ENCODE results near the gene SH3BP2.

The SH3BP2 gene

DNA sequence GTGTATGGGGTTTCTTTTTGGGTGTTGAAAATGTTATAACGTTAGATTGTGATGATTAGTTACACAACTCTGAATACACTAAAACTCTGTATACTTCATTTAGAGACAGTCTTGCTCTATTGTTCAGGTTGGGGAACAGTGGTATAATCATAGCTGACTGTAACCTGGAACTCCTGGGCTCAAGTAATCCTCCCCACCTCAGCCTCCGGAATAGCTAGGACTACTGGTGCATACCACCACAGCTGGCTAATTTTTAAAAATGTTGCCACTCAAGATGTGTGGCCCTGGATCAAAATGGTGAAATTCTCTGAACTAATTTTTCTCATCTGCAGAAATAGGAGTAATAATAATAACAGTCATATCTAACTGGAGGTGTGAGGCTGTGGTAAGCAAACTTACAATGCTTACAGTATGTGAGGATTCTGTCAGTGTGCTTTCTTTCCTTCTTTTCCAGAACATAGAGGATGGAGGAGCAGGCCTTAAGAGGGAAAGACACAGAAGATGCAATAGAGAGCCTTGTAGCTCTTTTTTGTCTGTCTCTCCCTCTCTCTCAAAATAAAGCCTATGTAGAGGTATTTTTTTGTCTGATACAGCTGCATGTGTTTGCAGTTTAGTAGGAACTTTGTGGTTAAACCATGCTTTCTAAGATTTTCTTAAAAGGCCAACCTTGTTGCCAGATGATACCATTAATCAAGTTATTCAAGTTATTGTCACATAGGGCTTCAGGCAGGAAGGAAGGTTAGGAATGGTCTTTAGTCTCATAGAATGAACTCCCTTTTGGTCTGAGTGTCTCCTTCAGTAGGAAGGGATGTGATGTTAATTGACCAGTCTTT, 58.3 kb downstream of the SH3BP2 start:
- no peak overlapping the region for H3K4me3 ChIP-seq (ENCODE audit: low read depth, low read length)

DNA sequence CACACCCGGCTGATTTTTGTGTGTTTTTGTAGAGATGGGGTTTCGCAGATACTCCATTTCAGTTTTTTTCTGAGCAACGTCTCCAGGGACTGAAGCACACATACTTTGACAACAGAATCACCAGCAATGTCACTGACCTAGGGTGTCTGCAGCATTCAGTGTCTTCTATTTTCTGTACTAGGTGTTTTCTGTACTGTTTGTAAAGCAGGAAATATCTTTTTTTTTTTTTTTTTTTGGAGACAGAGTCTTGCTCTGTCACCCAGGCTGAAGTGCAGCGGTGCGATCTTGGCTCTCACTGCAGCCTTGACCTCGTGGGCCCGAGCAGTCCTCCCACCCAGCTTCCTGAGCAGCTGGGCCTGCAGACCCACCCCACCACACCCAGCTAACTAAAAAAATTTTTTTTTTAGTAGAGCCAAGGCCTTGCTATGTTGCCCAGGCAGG, 59.6 kb downstream of the SH3BP2 start:
- no peak overlapping the region for H3K4me3 ChIP-seq (ENCODE audit: low read depth, low read length)

DNA sequence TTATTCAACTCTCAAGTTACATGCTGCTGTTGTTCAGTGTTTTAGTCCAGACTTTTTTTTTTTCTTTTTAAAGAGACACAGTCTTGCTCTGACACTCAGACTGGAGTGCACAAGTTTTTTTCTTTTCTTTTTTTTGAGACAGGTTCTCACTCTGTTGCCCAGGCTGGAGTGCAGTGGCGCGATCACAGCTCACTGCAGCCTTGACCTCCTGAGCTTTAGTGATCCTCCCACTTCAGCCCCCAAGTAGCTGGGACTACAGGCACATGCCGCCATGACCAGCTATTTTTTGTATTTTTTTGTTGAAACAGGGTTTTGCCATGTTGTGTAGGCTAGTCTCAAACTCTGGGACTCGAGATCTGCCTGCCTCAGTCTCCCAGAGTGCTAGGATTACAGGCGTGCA, 62.7 kb downstream of the SH3BP2 start:
- no peak overlapping the region for H3K4me3 ChIP-seq (ENCODE audit: low read depth, low read length)

DNA sequence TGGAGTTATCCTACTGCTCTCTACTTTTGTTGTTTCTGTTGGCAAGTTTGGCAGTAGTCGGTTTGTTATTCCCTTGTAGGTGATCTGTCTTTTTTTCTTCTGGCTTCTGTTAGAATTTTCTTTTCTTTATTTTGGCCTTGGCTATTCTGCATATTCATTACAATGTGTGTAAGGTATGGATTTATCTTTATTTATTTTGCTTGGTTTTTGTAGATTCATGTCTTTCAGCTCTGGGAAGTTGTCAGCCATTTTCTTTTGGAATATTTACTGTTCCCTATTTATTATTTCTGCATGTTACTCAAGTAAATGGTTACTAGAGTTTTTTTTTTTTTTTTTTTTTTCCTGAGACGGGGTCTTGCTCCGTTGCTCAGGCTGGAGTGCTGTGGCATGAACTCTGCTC, 63.4 kb downstream of the SH3BP2 start:
- no peak overlapping the region for H3K4me3 ChIP-seq (ENCODE audit: low read depth, low read length)

DNA sequence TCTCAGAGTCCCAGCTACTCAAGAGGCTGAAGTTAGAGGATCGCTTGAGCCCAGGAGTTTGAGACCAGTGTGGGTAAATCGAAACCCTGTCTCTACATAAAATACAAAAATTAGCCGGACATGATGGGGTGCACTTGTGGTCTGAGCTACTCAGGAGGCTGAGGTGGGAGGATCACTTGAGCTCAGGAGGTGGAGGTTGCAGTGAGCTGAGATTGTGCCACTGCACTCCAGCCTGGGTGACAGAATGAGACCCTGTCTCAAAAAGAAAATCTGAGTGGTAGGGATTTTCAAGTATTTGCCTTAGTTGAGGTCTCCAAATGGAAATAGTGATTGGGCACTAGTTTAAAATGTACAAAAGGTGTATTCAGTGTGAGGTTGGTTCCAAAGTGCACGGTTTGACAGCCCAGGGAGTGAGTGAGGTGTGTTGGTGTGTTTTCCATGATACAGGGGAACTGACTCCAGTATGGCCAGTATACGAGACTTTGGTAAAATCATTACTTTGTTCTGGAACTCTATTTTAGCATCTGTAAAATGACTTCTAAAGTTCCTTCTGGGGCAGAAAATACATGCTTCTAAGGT, 64.6 kb downstream of the SH3BP2 start:
- H3K4me3 ChIP-seq (ENCODE audit: low read depth, low read length), result no peak overlapping the region

DNA sequence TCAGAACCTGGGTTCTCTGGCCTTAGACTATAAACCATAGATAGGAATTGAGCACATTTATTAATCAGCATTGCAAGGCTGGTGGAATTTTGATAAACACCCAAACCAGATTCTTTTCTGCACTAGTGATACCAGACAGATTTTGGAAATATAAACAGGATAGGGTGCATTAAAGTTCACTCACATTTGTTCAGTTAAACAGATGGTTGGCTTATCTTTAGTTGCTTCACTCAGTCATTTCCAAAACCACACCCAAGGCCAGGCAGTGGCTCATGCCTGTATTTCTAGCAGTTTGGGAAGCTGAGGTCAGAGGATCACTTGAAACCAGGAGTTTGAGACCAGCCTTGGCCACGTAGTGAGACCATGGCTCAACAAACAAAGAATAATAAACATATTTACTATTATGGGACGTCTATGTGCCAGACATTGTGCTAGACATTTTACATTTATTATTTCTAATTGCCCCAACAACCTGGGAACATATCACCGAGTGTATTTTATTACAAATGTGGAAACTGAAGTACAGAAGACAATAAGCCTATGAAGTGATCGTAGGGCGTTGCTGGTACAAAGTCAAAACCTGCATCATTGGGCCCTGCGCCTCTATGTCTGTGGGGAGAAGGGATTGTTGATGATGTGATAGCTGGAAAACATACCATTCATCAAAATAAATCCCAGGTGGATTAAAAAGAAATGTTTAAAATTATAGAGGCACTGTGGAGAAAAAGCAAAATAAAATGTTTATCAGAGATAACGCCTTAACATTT, 65.7 kb downstream of the SH3BP2 start:
- no peak overlapping the region for H3K4me3 ChIP-seq (ENCODE audit: low read depth, low read length)

DNA sequence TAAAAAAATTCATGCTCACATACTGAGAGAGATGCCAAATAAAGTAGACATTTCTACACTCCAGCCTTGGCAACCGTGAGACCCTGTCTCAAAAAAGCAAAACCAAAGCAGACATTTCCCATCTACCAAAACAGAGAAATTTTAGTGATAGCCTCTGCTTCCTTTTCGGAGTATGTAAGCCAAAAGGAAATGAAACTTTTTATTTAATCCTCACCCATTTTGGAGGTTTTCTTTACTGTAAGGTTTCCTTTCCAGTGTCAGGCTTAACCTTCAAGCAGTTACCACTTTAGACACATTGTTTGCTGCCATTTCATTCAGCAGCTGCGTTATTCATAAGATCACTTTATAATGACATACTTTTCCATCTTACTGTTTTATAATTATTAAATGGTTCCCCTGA, 66.6 kb downstream of the SH3BP2 start:
- H3K4me3 ChIP-seq (ENCODE audit: low read depth, low read length), result no peak overlapping the region

DNA sequence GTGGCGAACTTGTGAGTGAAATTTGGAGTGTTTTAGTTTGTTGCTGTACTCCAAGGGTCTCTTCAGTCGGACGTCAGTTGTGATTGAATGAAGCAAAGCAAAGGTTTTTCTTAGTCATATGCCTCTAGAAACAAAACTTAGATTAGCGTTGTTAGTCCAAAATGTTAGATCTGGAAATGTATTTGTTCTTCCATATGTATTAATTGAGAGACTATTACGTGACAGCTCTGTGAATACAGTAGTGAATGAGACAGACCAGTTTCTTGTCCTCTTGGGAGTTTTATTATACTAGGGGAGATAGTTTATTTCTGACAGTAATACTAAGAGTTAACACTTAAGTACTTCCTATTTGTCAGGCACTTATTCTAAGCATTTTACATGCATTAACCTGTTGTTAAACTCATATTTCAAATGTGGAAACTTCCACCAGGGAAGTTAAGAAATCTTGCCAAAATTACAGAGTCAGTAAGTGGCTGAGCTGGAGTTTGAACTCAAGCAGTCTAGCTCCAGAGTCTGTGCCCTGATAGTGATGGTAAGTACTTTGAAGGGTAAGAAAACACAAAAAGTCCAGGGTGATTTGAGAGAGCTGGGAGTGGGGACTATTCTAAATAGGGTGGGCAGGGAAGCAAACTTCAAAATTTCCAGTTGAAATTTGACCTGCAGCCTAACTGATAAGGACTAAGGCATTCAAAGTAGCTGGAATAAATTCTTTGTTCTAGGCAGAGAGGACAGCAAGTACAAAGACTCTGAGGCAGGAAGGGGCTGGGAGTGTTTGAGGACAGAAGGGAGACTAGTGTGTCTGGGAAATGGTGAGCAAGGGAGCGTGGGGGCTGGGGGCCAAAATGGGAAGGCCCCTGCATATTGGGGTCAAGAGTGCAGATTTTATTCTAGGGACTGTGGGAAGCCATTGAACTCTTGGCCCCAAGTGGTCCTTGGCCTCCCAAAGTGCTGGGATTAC, 67.8 kb downstream of the SH3BP2 start:
- H3K4me3 ChIP-seq (ENCODE audit: low read depth, low read length), result no peak overlapping the region

DNA sequence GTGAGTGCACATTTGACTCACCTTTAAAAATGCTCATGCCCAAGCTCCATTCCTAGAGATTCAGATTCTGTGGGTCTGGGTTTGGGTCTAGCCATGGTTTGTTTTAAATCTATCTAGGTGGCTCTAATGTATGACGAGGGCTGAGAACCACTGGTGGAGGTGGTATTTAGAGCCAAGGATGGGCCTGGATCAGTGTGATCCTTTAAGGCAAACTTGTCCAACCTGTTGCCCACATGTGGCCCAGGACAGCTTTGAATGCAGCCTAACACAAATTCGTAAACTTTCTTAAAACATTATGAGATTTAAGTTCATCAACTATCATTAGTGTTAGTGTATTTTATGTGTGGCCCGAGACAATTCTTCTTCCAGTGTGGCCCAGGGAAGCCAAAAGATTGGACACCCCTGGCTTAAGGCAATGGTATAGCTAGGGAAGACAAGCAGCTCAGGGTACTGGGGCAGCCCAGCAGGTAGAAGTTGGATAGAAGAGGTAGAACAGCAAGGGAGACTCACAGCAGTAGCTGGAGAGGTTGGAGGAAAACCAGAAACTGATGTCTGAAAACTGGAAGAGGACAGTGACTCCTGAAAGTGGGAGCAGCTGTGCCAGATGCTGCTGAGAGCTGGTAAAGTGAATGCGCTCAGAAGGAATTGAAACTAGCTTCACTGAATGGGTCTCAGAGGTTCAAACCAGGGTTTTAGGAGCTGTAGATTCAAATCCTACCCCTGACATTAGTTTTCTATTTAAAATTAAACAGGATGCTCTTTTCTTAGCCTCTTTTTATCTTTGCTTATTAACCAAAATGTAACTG, 68.9 kb downstream of the SH3BP2 start:
- no peak overlapping the region for H3K4me3 ChIP-seq (ENCODE audit: low read depth, low read length)

DNA sequence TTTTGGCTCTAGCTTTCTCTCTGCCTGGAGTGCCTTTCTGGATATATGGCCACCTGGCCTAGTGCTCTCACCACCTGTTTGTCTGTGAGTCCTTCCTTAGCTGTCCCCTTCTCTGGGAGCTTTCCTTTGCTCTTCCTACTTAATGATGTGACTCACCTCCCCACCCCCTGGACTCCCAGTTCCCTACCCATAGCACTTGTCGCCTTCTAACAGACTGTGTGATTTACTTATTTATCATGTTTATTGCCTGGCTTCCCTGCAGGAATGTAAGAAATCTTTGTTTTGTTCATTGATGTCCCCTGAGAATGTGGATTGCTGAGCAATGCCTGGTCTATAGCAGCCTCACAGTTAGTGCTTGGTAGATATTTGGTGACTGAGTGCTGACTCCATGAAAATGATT, 69.6 kb downstream of the SH3BP2 start:
- H3K4me3 ChIP-seq (ENCODE audit: low read depth, low read length), result no peak overlapping the region

DNA sequence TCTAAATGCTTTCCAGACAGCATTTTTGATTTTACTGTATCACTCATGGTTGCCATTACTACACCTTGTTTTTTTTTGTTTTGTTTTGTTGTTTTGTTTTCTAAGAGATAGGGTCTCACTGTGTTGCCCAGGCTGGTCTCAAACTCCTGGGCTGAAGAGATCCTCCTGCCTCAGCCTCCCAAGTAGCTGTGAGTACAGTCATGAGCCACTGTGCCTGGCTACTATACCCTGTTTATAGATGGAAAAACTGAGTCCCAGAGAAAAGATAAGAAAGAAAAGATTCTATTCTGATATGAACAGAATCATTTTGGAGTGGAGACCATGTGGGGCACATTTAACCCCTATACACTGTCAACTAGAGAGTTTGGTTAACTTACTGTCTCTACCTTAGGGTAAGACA, 70.8 kb downstream of the SH3BP2 start:
- no peak overlapping the region for H3K4me3 ChIP-seq (ENCODE audit: low read depth, low read length)

DNA sequence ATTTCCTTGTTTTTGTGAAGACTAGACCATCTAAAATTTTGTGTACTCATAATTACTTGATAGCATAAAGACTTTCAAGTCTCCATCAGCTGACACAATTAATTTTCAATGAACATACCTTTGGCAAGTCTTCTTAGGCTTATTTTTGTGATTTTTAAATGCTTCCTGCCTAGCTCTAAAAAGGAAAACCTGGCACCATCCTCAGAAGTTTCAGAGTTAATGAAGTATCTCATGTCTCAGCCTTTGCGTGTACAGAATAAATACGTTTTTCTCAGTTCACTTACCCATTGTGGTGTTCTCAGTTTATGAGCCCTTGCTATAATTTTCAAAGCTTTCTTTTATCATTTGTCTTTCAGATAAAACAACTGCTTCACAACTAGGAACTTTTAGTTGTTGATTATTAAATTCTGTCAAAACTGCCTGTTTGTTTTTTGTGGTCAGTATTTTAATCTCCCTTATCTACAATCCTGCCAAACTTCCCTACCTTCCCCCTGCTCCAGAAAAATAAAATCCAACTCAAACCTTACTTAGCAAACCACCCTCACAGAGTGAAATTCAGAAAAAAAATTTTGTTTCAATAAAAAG, 72.4 kb downstream of the SH3BP2 start:
- H3K4me3 ChIP-seq (ENCODE audit: low read depth, low read length), result no peak overlapping the region

DNA sequence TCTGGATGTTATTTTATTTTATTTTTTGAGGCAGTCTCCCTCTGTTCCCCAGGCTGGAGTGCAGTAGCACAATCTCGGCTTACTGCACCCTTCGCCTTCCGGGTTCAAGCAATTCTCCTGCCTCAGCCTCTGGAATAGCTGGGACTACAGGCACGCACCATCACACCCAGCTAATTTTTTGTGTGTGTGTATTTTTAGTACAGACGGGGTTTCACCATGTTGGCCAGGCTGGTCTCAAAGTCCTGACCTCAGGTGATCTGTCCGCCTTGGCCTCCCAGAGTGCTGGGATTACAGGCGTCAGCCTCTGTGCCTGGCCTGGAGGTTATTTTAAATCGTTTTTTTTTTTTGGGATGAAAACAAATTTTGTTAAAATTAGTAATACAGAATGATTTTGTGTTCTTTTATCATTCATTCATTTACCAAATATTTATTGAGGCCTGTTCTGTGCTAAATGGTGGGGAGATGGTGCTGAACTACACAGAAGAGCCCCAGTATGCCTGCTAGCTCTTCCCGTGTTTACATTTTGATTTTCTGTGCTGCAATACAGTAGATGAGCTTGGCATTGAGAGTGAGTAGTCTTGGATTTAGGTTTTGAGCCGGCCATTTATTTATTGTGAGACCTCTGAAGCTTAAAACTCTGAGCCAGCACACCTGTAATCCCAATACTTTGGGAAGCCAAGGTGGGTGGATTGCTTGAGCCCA, 73.4 kb downstream of the SH3BP2 start:
- no peak overlapping the region for H3K4me3 ChIP-seq (ENCODE audit: low read depth, low read length)

DNA sequence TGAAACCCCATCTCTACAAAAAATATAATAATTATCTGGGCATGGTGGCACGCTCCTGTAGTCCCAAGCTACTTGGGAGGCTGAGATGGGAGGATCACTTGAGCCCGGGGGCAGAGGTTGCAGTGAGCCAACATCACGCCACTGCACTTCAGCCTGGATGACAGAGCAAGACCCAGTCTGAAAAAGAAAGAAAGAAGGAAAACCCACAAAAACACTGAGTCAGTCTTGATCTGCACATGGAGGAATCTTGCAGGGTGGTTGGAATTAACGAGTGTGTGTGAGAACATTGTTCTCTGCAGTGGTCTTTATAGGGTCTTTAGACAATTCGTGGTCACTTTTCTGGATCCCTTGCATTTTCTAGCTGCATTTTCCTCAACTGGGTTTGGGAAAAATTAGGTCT, 74.0 kb downstream of the SH3BP2 start:
- no peak overlapping the region for H3K4me3 ChIP-seq (ENCODE audit: low read depth, low read length)

DNA sequence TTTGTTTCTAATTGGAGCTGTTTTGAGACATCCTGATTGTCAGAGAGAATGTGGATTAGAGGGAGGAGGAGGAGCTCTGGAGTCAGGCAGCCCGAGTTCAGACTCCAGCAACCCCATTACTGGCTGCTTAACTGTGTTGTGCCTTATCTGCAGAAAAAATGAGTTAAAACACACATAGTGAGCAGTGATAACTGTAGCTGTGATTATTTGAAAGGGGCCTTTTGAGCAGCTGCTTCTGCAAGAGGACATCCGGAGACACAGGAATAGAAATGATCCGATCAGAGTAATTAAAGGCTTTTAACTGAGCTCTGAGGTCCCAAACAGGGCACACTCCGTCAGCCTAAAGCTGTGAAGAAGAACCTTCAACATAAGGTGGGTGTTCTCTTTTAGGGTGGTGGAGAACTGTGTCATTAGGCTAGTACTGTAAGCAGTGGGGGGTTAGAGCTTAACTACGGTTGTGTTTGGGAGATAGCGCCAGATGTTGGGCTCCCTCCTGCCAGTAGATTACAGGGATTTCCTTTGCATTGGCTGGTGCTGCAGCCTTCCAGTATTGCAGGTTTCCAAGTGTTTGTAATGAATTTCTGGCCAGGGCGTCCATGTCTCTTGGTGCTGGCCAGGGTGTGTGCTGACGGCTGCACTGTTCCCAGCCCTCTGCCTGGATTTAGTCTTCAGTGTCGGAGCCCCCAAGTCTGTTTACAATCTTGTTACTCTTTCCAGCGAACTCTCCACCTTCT, 75.0 kb downstream of the SH3BP2 start:
- H3K4me3 ChIP-seq (ENCODE audit: low read depth, low read length), result no peak overlapping the region

DNA sequence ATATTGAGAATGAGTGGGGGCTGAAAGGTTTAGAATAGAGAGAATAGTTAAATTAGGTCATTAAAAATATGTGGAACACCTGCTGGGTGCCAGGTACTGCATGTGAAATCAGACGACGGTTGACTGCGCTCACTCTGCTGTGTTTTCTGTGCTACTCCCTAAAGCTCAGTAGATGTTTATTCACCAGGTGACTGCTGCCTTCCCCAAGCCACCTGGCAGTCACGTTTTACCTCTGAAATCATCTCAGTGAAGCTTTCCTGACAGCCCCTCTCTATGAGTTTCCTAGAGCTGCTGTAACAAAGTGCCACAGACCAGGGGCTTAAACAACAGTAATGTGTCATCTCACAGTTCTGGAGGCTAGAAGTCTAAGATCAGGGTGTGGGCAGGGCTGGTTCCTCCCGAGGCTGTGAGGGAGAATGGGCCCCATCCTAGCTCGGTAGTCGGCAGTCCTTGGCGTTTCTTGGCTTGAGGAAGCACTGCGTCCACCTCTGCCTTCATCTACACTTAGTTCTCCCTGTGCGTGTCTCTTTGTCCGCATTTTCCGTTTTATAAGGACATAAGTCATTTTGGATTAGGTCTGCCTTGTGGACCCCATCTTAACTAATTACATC, 76.1 kb downstream of the SH3BP2 start:
- H3K4me3 ChIP-seq (ENCODE audit: low read depth, low read length), result no peak overlapping the region

DNA sequence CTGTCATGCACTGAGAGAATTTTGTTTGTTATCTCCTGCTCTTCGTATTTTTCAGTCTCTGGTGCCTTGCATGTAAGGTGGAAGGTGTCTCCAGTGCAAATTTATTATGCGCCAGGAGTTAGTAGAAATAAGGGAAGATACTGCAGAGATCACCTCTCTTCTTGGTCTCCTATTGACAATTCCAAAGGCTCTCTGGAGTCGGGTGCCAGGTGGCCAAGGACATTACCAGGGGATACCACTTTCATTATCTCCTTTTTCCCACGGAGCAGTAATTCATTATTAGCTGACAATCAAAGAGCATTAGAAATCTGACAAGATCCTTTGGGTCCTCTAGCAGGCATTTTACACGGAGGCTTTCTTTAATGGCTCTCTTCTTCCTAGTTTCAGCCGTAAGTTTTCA, 76.8 kb downstream of the SH3BP2 start:
- H3K4me3 ChIP-seq (ENCODE audit: low read depth, low read length), result no peak overlapping the region

DNA sequence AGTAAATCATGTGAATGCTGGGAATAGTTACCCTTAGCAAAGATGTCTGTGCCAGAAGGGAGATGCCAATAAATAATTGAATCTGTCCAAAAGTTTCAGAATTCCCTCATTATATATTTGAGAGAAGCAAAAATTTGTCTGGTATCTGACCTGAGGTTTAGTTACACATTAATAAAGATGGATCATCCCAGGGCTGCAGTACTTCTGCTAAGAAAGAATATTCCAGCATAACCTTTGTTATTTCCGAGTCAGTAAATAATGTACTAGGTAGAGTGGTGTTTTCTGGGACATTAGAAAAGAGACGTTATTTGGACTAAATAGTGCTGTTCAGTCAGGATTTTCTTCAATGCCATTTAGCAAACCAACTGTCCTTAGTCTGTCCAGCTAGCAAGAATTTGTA, 77.2 kb downstream of the SH3BP2 start:
- no peak overlapping the region for H3K4me3 ChIP-seq (ENCODE audit: low read depth, low read length)
